HEK293 (cell line): ENCODE measurements around the gene BPI.

Source experiments
- CTCF ChIA-PET: fragments of 350-600 bp; formaldehyde crosslinking; extraction: SDS; loops from one replicate; lab custom pipeline; 2021; ENCODE audit warnings: antibody characterized with exemption; lab: Yijun Ruan, JAX
- POLR2A ChIA-PET: fragments of 300-600 bp; formaldehyde crosslinking; extraction: SDS; loops from one replicate; lab custom pipeline; 2020; ENCODE audit warnings: antibody characterized with exemption, inconsistent platforms; lab: Yijun Ruan, JAX
- H3K27ac ChIP-seq: fragments of 200-500 bp; sonication (Bioruptor generic); 2 replicates; pipeline ENCODE4 v1.5.1; 2014; ENCODE audit warnings: low read depth, low read length, control low read depth, inconsistent platforms; ENCODE audit errors: extremely low read depth
- H3K36me3 ChIP-seq, 2 experiments: fragments of 200-500 bp in 1 of 2; sonication (Bioruptor generic) in 1 of 2; 1 replicate in 1 of 2; 2 replicates in 1 of 2; pipeline ENCODE4 v1.5.1; 2014 to 2017; ENCODE audit warnings: inconsistent platforms in 2 of 2, low read length in 2 of 2; ENCODE audit not compliant: control insufficient read depth in 2 of 2, insufficient read depth in 1 of 2
- H3K4me1 ChIP-seq: fragments of 200-500 bp; sonication (Bioruptor generic); 2 replicates; pipeline ENCODE4 v1.5.1; 2014; ENCODE audit warnings: mild to moderate bottlenecking, low read length, inconsistent platforms; ENCODE audit not compliant: control insufficient read depth, insufficient read depth
- H3K4me3 ChIP-seq: 2 replicates; pipeline ENCODE4 v1.5.1; 2011; ENCODE audit warnings: low read depth, mild to moderate bottlenecking, control low read depth, low read length, moderate library complexity
- H3K9me3 ChIP-seq: fragments of 200-500 bp; sonication (Bioruptor generic); 2 replicates; pipeline ENCODE4 v1.5.1; 2014; ENCODE audit warnings: low read depth, low read length, inconsistent platforms; ENCODE audit not compliant: control insufficient read depth, insufficient read depth
- BCL11A ChIP-seq: fragments of 450-650 bp; formaldehyde crosslinking; IDR thresholded peaks from 2 replicates; pipeline ENCODE4 v1.5.1; 2016; ENCODE audit warnings: low read depth, missing biosample characterization, missing genetic modification characterization
- EGR2 ChIP-seq: fragments of 450-650 bp; formaldehyde crosslinking; IDR thresholded peaks from 2 replicates; pipeline ENCODE4 v1.5.1; 2016; ENCODE audit warnings: low read depth, missing biosample characterization, missing genetic modification characterization
- SP2 ChIP-seq: fragments of 450-650 bp; formaldehyde crosslinking; IDR thresholded peaks from 2 replicates; pipeline ENCODE4 v1.5.1; 2016; ENCODE audit warnings: missing biosample characterization, missing genetic modification characterization
- WT1 ChIP-seq: fragments of 450-650 bp; formaldehyde crosslinking; IDR thresholded peaks from 2 replicates; pipeline ENCODE4 v1.5.1; 2016; ENCODE audit warnings: missing biosample characterization, missing genetic modification characterization
- ZNF324 ChIP-seq: fragments of 450-650 bp; formaldehyde crosslinking; IDR thresholded peaks from 2 replicates; pipeline ENCODE4 v1.5.1; 2016; ENCODE audit warnings: missing biosample characterization, missing genetic modification characterization
- ZNF391 ChIP-seq: fragments of 450-650 bp; formaldehyde crosslinking; IDR thresholded peaks from 2 replicates; pipeline ENCODE4 v1.5.1; 2016; ENCODE audit warnings: low read depth, missing biosample characterization, missing genetic modification characterization, borderline replicate concordance
- ZNF404 ChIP-seq: fragments of 450-650 bp; formaldehyde crosslinking; IDR thresholded peaks from 2 replicates; pipeline ENCODE4 v1.5.1; 2017; ENCODE audit warnings: missing biosample characterization, missing genetic modification characterization
- ZNF416 ChIP-seq: fragments of 450-650 bp; formaldehyde crosslinking; IDR thresholded peaks from 2 replicates; pipeline ENCODE4 v1.5.1; 2016; ENCODE audit warnings: missing biosample characterization, missing genetic modification characterization
- ZNF768 ChIP-seq: fragments of 450-650 bp; formaldehyde crosslinking; IDR thresholded peaks from 2 replicates; pipeline ENCODE4 v1.5.1; 2018; ENCODE audit warnings: missing biosample characterization, mild to moderate bottlenecking, missing genetic modification characterization
- ZNF785 ChIP-seq: fragments of 450-650 bp; formaldehyde crosslinking; IDR thresholded peaks from 2 replicates; pipeline ENCODE4 v1.5.1; 2016; ENCODE audit warnings: missing biosample characterization, missing genetic modification characterization
- TF ChIP-seq, protein P1 (sequence below): fragments of 450-650 bp; formaldehyde crosslinking; IDR thresholded peaks from 2 replicates; pipeline ENCODE4 v1.5.1; 2016; ENCODE audit warnings: missing biosample characterization, missing genetic modification characterization
- TF ChIP-seq, protein P2 (sequence below): fragments of 450-650 bp; formaldehyde crosslinking; IDR thresholded peaks from 2 replicates; pipeline ENCODE4 v1.5.1; 2016; ENCODE audit warnings: missing biosample characterization, missing genetic modification characterization, low read depth
- TF ChIP-seq, protein P3 (sequence below): fragments of 450-650 bp; formaldehyde crosslinking; conservative IDR thresholded peaks from 2 replicates; pipeline ENCODE4 v1.5.1; 2016; ENCODE audit warnings: low read depth, missing biosample characterization, missing genetic modification characterization
- TF ChIP-seq, protein P4 (sequence below): fragments of 450-650 bp; formaldehyde crosslinking; IDR thresholded peaks from 2 replicates; pipeline ENCODE4 v1.5.1; 2016; ENCODE audit warnings: missing biosample characterization, missing genetic modification characterization
- TF ChIP-seq, protein P5 (sequence below): fragments of 450-650 bp; IDR thresholded peaks from 2 replicates; pipeline ENCODE4 v1.5.1; 2018; ENCODE audit warnings: missing biosample characterization, missing genetic modification characterization

The BPI gene

DNA sequence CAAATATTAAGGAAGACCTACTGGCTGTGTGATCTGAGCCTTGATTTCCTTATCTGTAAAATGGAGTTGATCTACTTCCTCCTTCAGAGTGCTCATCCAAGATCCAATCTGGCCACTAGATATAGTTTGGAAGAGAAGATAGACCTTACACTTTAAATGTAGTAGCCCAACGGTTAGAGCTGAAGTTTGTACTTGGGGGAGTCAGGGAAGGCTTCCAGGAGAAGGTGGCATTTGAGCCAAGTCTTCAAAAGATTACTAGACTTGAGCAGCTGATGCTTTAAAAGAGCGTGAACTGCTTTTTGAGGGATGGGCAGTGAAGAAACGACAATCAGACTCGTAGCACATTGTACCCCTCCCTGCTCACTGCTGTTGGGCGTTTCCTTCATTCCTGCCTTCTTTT is 45.9 kb downstream of the BPI start:
- Histone ChIP-seq H3K4me1 (no peaks in the 10 kb centered on the region), H3K4me3 (no peak overlapping the region), H3K9me3 (no peaks in the 10 kb centered on the region), H3K36me3 (no peaks in the 10 kb centered on the region), H3K27ac (no peak overlapping the region)
- POLR2A ChIA-PET = no interaction called here
- CTCF ChIA-PET = no interaction called here
- TF ChIP-seq ZNF404 (tag by site-specific recombination) (no peak), ZNF391 (tag by site-specific recombination) (no peak), ZNF324 (no peak), BCL11A (no peak), ZNF416 (tag by site-specific recombination) (no peak), EGR2 (tag by site-specific recombination) (no peak), ZNF785 (tag by site-specific recombination) (no peak)
- TF ChIP-seq, protein P1, sequence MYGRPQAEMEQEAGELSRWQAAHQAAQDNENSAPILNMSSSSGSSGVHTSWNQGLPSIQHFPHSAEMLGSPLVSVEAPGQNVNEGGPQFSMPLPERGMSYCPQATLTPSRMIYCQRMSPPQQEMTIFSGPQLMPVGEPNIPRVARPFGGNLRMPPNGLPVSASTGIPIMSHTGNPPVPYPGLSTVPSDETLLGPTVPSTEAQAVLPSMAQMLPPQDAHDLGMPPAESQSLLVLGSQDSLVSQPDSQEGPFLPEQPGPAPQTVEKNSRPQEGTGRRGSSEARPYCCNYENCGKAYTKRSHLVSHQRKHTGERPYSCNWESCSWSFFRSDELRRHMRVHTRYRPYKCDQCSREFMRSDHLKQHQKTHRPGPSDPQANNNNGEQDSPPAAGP (tag by site-specific recombination) = no peak
- TF ChIP-seq, protein P2, sequence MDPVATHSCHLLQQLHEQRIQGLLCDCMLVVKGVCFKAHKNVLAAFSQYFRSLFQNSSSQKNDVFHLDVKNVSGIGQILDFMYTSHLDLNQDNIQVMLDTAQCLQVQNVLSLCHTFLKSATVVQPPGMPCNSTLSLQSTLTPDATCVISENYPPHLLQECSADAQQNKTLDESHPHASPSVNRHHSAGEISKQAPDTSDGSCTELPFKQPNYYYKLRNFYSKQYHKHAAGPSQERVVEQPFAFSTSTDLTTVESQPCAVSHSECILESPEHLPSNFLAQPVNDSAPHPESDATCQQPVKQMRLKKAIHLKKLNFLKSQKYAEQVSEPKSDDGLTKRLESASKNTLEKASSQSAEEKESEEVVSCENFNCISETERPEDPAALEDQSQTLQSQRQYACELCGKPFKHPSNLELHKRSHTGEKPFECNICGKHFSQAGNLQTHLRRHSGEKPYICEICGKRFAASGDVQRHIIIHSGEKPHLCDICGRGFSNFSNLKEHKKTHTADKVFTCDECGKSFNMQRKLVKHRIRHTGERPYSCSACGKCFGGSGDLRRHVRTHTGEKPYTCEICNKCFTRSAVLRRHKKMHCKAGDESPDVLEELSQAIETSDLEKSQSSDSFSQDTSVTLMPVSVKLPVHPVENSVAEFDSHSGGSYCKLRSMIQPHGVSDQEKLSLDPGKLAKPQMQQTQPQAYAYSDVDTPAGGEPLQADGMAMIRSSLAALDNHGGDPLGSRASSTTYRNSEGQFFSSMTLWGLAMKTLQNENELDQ (tag by site-specific recombination) = no peak
- TF ChIP-seq, protein P3, sequence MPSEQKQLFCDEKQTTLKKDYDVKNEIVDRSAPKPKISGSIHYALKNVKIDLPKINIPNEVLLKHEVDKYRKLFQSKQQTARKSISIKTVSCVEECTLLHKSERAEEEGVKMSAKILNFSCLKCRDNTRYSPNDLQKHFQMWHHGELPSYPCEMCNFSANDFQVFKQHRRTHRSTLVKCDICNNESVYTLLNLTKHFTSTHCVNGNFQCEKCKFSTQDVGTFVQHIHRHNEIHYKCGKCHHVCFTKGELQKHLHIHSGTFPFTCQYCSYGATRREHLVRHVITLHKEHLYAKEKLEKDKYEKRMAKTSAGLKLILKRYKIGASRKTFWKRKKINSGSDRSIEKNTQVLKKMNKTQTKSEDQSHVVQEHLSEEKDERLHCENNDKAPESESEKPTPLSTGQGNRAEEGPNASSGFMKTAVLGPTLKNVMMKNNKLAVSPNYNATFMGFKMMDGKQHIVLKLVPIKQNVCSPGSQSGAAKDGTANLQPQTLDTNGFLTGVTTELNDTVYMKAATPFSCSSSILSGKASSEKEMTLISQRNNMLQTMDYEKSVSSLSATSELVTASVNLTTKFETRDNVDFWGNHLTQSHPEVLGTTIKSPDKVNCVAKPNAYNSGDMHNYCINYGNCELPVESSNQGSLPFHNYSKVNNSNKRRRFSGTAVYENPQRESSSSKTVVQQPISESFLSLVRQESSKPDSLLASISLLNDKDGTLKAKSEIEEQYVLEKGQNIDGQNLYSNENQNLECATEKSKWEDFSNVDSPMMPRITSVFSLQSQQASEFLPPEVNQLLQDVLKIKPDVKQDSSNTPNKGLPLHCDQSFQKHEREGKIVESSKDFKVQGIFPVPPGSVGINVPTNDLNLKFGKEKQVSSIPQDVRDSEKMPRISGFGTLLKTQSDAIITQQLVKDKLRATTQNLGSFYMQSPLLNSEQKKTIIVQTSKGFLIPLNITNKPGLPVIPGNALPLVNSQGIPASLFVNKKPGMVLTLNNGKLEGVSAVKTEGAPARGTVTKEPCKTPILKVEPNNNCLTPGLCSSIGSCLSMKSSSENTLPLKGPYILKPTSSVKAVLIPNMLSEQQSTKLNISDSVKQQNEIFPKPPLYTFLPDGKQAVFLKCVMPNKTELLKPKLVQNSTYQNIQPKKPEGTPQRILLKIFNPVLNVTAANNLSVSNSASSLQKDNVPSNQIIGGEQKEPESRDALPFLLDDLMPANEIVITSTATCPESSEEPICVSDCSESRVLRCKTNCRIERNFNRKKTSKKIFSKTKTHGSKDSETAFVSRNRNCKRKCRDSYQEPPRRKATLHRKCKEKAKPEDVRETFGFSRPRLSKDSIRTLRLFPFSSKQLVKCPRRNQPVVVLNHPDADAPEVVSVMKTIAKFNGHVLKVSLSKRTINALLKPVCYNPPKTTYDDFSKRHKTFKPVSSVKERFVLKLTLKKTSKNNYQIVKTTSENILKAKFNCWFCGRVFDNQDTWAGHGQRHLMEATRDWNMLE (tag by site-specific recombination) = no peak

DNA sequence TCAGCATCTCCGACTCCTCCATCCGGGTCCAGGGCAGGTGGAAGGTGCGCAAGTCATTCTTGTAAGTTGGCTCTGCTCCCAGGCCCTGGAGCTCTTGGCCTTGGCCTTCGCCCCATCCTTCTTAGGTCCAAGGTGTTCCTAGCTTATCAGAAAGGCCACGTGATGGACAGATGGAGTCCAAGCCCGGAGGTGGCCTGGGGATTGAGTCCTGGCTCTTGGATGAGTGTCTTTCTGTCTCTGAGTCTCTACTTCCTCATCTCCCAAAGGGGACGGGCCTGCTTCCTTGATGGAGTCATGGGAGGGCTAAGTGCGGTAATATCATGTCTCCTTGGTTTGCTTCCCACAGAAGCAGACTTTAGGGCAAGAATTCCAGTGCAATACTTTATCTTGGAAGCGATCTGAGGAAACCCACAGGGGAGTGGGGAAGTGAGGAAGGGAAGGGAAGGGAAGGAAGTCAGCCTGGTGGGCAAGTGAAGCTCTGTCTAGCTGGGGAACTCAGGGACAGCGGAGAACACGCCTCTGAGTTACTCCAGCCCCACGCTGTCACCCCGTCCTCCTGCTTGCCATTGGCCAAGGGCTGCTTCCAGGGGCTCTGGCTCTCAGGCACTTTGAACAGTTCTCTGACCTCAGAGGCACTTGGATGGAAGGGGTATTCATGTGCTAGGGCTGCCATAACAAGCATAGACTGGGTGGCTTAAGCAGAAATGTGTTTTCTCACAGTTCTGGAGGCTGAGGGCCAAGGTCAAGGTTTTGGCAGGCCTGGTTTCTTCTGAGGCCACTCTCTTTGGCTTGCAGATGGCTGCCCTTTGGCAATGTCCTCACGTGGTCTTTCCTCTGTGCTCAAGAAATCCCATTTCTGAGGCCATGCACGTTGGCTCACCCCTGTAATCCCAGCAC is 47.2 kb downstream of the BPI start:
- no peaks in the 10 kb centered on the region for H3K4me1 ChIP-seq
- no peak overlapping the region for H3K27ac ChIP-seq
- no peak for TF ChIP-seq SP2
- no peak for TF ChIP-seq WT1 (tag by site-specific recombination)
- TF ChIP-seq, protein P4, sequence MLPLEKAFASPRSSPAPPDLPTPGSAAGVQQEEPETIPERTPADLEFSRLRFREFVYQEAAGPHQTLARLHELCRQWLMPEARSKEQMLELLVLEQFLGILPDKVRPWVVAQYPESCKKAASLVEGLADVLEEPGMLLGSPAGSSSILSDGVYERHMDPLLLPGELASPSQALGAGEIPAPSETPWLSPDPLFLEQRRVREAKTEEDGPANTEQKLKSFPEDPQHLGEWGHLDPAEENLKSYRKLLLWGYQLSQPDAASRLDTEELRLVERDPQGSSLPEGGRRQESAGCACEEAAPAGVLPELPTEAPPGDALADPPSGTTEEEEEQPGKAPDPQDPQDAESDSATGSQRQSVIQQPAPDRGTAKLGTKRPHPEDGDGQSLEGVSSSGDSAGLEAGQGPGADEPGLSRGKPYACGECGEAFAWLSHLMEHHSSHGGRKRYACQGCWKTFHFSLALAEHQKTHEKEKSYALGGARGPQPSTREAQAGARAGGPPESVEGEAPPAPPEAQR (tag by site-specific recombination) = no peak
- TF ChIP-seq, protein P5, sequence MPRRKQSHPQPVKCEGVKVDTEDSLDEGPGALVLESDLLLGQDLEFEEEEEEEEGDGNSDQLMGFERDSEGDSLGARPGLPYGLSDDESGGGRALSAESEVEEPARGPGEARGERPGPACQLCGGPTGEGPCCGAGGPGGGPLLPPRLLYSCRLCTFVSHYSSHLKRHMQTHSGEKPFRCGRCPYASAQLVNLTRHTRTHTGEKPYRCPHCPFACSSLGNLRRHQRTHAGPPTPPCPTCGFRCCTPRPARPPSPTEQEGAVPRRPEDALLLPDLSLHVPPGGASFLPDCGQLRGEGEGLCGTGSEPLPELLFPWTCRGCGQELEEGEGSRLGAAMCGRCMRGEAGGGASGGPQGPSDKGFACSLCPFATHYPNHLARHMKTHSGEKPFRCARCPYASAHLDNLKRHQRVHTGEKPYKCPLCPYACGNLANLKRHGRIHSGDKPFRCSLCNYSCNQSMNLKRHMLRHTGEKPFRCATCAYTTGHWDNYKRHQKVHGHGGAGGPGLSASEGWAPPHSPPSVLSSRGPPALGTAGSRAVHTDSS (tag by site-specific recombination) = no peak
- no peak for TF ChIP-seq ZNF768 (tag by site-specific recombination)
- no peak overlapping the region for H3K4me3 ChIP-seq
- CTCF ChIA-PET = interaction anchor here (1.0 kb wide), 1 partner anchor 95 kb away, joined by 3 read pairs; no protein-coding TSS in a partner anchor
- POLR2A ChIA-PET = no interaction called here
- H3K36me3 ChIP-seq = no peaks in the 10 kb centered on the region
- H3K9me3 ChIP-seq = no peaks in the 10 kb centered on the region
